Endothelial cell of umbilical vein (primary cell): ENCODE data around the gene RASGRF1.

ENCODE experiments used
- POLR2A ChIP-seq: IDR thresholded peaks from 2 replicates; pipeline ENCODE4 v1.6.1; 2012; ENCODE audit warnings: low read depth, mild to moderate bottlenecking, control low read depth, low read length
- TF ChIP-seq, protein P1 (sequence below), 2 donors: IDR thresholded peaks; 1 replicate in 1 of 2; 2 replicates in 1 of 2; pipeline ENCODE4 v1.5.1; 2011; ENCODE audit warnings: low read length in 2 of 2, mild to moderate bottlenecking in 2 of 2, moderate library complexity in 2 of 2, control low read depth in 1 of 2, inconsistent platforms in 1 of 2, low read depth in 1 of 2; ENCODE audit not compliant: insufficient read depth in 1 of 2; ENCODE audit errors: extremely low read depth in 1 of 2
- TF ChIP-seq, protein P2 (sequence below): IDR thresholded peaks from 2 replicates; pipeline ENCODE4 v1.6.1; 2011; ENCODE audit not compliant: insufficient read depth, insufficient read length

DNA sequence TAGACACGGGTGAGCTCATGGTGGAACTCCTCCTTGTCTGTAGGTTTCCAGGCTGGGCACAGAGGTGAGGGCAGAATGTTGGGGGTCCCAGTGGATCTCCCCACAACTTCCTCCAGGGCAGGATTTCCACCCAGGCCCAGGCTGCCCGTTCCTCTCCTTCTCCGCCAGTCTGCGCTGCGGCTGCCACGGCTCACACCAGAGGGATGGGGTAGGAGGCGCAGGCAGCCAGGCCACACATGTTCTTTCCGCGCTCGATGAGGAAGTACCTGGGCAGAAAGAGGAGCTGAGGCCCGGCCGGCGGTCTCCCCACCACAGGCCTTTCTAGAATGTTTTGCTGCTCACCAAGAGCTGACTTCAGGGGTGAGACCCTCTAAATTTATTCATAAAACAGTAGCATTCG lies 168.6 kb downstream of the RASGRF1 start:
- TF ChIP-seq, protein P1, sequence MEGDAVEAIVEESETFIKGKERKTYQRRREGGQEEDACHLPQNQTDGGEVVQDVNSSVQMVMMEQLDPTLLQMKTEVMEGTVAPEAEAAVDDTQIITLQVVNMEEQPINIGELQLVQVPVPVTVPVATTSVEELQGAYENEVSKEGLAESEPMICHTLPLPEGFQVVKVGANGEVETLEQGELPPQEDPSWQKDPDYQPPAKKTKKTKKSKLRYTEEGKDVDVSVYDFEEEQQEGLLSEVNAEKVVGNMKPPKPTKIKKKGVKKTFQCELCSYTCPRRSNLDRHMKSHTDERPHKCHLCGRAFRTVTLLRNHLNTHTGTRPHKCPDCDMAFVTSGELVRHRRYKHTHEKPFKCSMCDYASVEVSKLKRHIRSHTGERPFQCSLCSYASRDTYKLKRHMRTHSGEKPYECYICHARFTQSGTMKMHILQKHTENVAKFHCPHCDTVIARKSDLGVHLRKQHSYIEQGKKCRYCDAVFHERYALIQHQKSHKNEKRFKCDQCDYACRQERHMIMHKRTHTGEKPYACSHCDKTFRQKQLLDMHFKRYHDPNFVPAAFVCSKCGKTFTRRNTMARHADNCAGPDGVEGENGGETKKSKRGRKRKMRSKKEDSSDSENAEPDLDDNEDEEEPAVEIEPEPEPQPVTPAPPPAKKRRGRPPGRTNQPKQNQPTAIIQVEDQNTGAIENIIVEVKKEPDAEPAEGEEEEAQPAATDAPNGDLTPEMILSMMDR (IDR thresholded peaks at IDR 0.05; ENCODE audit: extremely low read depth in 1 of 2, insufficient read depth in 1 of 2, low read depth in 1 of 2, low read length in 2 of 2), result no peak
- TF ChIP-seq, protein P2, sequence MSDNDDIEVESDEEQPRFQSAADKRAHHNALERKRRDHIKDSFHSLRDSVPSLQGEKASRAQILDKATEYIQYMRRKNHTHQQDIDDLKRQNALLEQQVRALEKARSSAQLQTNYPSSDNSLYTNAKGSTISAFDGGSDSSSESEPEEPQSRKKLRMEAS, result no peak
- no peak for TF ChIP-seq POLR2A
